AG20443 (cell line): ENCODE results near the gene AGPAT4.
"Not testable (repeated sequence)": the region's sequence is repeated elsewhere in the genome, so short reads cannot be mapped to it uniquely, and the experiment has no call there.

ENCODE experiments used
- DNase-seq: peaks from one replicate; pipeline ENCODE4 v3.0.0; 2012; ENCODE audit warnings: low spot score, mixed read lengths

AGPAT4 gene

GRCh38 chr6:161138543-161139303 is 135.1 kb downstream of the AGPAT4 start:
- DNase-seq = no peak

- DNase-seq = no peak
Measured at GRCh38 chr6:161137839-161138542, 135.9 kb downstream of the AGPAT4 start.

- DNase-seq = no peak
Measured at GRCh38 chr6:161137320-161137719, 136.5 kb downstream of the AGPAT4 start.

- no peak for DNase-seq
Measured at GRCh38 chr6:161136655-161137054, 137.2 kb downstream of the AGPAT4 start.

- DNase-seq = no peak
Measured at GRCh38 chr6:161135695-161136591, 137.9 kb downstream of the AGPAT4 start.

GRCh38 chr6:161134550-161135298 is 139.1 kb downstream of the AGPAT4 start:
- no peak for DNase-seq

GRCh38 chr6:161133963-161134362 is 139.9 kb downstream of the AGPAT4 start:
- DNase-seq = no peak

- DNase-seq = no peak
Measured at GRCh38 chr6:161132384-161132783, 141.5 kb downstream of the AGPAT4 start.

- DNase-seq = no peak
Measured at GRCh38 chr6:161130967-161131766, 142.7 kb downstream of the AGPAT4 start.

GRCh38 chr6:161130541-161130940 is 143.3 kb downstream of the AGPAT4 start:
- no peak for DNase-seq

GRCh38 chr6:161128680-161129196 is 145.1 kb downstream of the AGPAT4 start:
- no peak for DNase-seq

- no peak for DNase-seq
Measured at GRCh38 chr6:161128230-161128629, 145.6 kb downstream of the AGPAT4 start.

- no peak for DNase-seq
Measured at GRCh38 chr6:161127071-161127740, 146.7 kb downstream of the AGPAT4 start.

- DNase-seq = no peak
Measured at GRCh38 chr6:161125591-161125990, 148.3 kb downstream of the AGPAT4 start.

GRCh38 chr6:161123319-161123718 is 150.5 kb downstream of the AGPAT4 start:
- DNase-seq = not testable (repeated sequence)

GRCh38 chr6:161117942-161118341 is 155.9 kb downstream of the AGPAT4 start:
- DNase-seq = no peak

GRCh38 chr6:161117308-161117707 is 156.6 kb downstream of the AGPAT4 start:
- no peak for DNase-seq

- no peak for DNase-seq
Measured at GRCh38 chr6:161116554-161116953, 157.3 kb downstream of the AGPAT4 start.

- no peak for DNase-seq
Measured at GRCh38 chr6:161115468-161115867, 158.4 kb downstream of the AGPAT4 start.

GRCh38 chr6:161111261-161111660 is 162.6 kb downstream of the AGPAT4 start:
- DNase-seq = no peak
